Naive thymus-derived CD8-positive, alpha-beta T cell (primary cell): ENCODE data around the gene AHNAK. TPM values are rescaled to one million over a fixed set of nuclear protein-coding genes. Genes with fewer than 3 reads are reported as not detected.
"Not testable (repeated sequence)": the region's sequence is repeated elsewhere in the genome, so short reads cannot be mapped to it uniquely, and the experiment has no call there.

ENCODE experiments used
- ATAC-seq, 2 donors: fragments of 150-1000 bp; cut with Tn5 transposase in 1 of 2; sonication (Bioruptor Pico), chemical (Tn5 transposase) in 1 of 2; 1 replicate in 1 of 2; 2 replicates in 1 of 2; pipeline ENCODE4 v1.10.0; 2021; ENCODE audit warnings: mild to moderate bottlenecking in 2 of 2, moderate library complexity in 2 of 2
- POLR2A ChIA-PET: fragments of 350-600 bp; sonication (Branson Sonifier 250); formaldehyde crosslinking; loops from one replicate; lab custom pipeline; 2021; ENCODE audit warnings: antibody characterized with exemption; lab: Charles Lee
- DNase-seq, 10 donors: peaks; one replicate each; pipeline versions ENCODE4 v3.0.0 to v3.0.0-alpha.2; 2020 to 2022
- H3K27ac Mint-ChIP-seq, 10 donors: one replicate each; pipeline ENCODE4 v1.8.0; 2020 to 2022; ENCODE audit warnings: mild to moderate bottlenecking in 10 of 10, mixed read lengths in 10 of 10, moderate library complexity in 4 of 10, inconsistent platforms in 1 of 10
- H3K27me3 Mint-ChIP-seq, 5 donors: one replicate each; pipeline ENCODE4 v1.8.0; 2021 to 2022; ENCODE audit warnings: mixed read lengths in 5 of 5
- H3K36me3 Mint-ChIP-seq, 3 donors: one replicate each; pipeline ENCODE4 v1.8.0; 2020 to 2022; ENCODE audit warnings: mixed read lengths in 3 of 3, mild to moderate bottlenecking in 2 of 3, inconsistent platforms in 1 of 3
- H3K4me1 Mint-ChIP-seq, 4 donors: one replicate each; pipeline ENCODE4 v1.8.0; 2021 to 2022; ENCODE audit warnings: mixed read lengths in 4 of 4
- H3K4me3 Mint-ChIP-seq, 10 donors: one replicate each; pipeline ENCODE4 v1.8.0; 2020 to 2022; ENCODE audit warnings: mild to moderate bottlenecking in 10 of 10, mixed read lengths in 10 of 10, moderate library complexity in 6 of 10, inconsistent platforms in 1 of 10
- H3K9me3 Mint-ChIP-seq, 9 donors: one replicate each; pipeline ENCODE4 v1.8.0; 2020 to 2022; ENCODE audit warnings: mixed read lengths in 9 of 9, mild to moderate bottlenecking in 3 of 9, inconsistent platforms in 1 of 9, moderate library complexity in 1 of 9
- polyA plus RNA-seq, 3 donors: library from polyadenylated mRNA; unstranded; fragments of 300-500 nt; fragmentation: Illumina TruSeq; gene quantifications; one replicate each; pipeline ENCODE4 v1.2.3, GENCODE V29; 2021
- total RNA-seq, 8 experiments: library from RNA in 2 of 8; stranded (reverse) in 2 of 8; gene quantifications; one replicate each; pipeline ENCODE4 v1.2.3 and lab custom pipeline; 2021 to 2026

The AHNAK gene
- total and polyA plus RNA-seq, 5 experiments from 2014 or later: 7.7 to 231 (median 19.8) TPM

DNA sequence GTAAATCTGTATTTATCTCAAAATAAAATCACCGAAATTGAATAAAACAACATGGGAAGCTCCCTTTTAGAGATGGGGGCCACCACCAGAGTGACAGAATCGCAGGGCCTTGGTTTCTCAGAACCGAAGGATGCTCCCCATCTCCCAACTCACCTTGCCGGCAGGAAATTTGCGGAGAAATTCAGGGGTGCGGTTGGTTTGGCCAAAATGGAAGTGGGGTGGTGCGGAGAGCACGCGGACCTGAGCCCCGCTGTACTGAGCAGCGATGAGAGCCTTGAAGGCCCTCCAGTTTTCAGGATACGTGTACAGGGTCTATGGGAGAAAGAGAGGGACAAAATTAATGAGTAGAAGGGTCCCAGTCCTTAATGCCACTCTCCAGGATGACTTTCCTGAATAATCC lies 25.8 kb upstream of the AHNAK start:
- Mint-ChIP-seq H3K36me3 (peaks cover 0 to 70% (median 10%) of the 10 kb centered on the region in 3 donors), H3K27me3 (no peaks in the 10 kb centered on the region), H3K4me3 (peak overlapping the region; percentile 93 to 99 (median 97)), H3K9me3 (no peaks in the 10 kb centered on the region), H3K4me1 (peaks cover 41 to 61% (median 56%) of the 10 kb centered on the region in 4 donors), H3K27ac (peak overlapping the region; percentile 90 to 99 (median 98))
- POLR2A ChIA-PET: interaction anchor here (0.5 to 7.5 kb wide), 9 partner anchors 13 to 283 kb away, joined by 3 to 104 read pairs (median 6); partner anchors contain the start of genes HNRNPUL2, MTA2, TTC9C and TUT1
- DNase-seq (no peak), ATAC-seq (no peak)

DNA sequence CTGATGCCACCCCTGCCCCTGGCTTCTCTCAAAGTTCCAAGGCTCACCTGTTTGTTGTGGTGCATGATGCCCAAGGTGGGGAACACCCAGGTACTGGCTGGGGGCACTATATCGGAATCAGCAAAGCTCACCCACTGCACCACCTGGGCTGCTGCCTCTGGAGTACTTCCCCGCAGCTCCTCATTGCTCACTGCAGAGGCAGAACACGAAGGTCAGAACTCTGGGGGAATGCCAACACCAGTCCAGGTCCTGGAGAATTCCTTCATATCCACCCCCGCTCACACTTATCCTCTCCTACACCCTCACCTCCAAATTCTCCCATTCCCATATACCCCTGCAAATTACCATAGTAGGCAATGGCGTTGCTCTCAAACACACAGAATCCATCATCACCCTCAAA lies 24.9 kb upstream of the AHNAK start:
- not testable (repeated sequence) for DNase-seq, H3K9me3 Mint-ChIP-seq, H3K27me3 Mint-ChIP-seq, ATAC-seq
- Mint-ChIP-seq H3K36me3 (peaks cover under 1 to 73% (median 10%) of the 10 kb centered on the region in 3 donors), H3K4me3 (peak overlapping the region in 7 of 10 donors; percentile 27 to 99 (median 54)), H3K4me1 (peaks cover 44 to 70% (median 61%) of the 10 kb centered on the region in 4 donors), H3K27ac (peak overlapping the region in 9 of 10 donors; percentile 16 to 99 (median 87))
- POLR2A ChIA-PET: interaction anchor here (1.0 to 3.5 kb wide), 5 partner anchors 12 to 123 kb away, joined by 3 to 30 read pairs (median 3); partner anchors contain the start of gene TUT1

DNA sequence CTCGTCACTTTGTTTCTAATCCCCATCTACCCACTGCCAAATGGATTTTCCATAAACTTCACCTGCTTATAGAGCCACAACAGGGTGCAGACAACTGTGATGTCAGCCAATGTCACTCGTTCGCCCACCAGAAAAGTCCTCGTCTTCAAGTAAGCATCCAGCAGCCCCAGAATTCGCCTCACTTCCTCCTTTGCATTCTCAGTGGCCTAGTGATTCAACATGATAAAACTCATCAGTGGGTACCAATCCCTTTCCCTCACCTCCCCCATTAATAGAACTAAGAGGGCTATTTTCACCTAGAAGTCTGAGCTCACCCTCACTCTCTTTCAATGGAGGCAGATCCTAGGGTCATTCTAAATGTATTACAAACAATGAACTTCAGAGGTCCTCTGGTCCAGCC lies 24.3 kb upstream of the AHNAK start:
- peaks cover 5 to 75% (median 10%) of the 10 kb centered on the region in 3 donors for H3K36me3 Mint-ChIP-seq
- H3K9me3 Mint-ChIP-seq, ATAC-seq, DNase-seq, H3K27me3 Mint-ChIP-seq: not testable (repeated sequence)
- POLR2A ChIA-PET: interaction anchor here (1.0 to 3.5 kb wide), 5 partner anchors 11 to 124 kb away, joined by 3 to 30 read pairs (median 3); partner anchors contain the start of gene TUT1
- H3K4me3 Mint-ChIP-seq: peak overlapping the region in 8 of 10 donors; percentile 20 to 99 (median 36)
- H3K27ac Mint-ChIP-seq: peak overlapping the region; percentile 16 to 98 (median 81)
- peaks cover 48 to 74% (median 65%) of the 10 kb centered on the region in 4 donors for H3K4me1 Mint-ChIP-seq

DNA sequence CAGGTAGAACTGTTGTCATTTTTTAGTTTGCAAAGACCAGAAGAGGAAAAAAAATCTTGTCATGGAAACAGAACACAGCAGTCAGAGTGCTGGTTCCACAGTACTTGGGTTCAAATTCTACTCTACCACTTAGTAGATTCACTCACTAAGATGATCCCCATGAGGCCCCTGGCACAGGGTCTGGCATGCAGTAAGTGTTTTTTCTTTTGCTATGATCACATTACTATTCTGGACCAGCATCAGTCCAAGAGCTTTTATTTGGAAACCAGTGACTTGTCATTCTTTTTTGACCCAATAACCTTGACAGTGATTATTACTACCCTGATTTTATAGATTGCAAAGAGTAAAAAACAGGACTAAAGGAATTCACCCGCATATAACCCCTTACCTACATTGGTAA lies 23.0 kb upstream of the AHNAK start:
- H3K36me3 Mint-ChIP-seq: peaks cover 5 to 84% (median 15%) of the 10 kb centered on the region in 3 donors
- no peak for ATAC-seq
- H3K27ac Mint-ChIP-seq: peak overlapping the region in 5 of 10 donors; percentile 5 to 98 (median 37)
- DNase-seq: no peak
- H3K4me3 Mint-ChIP-seq: no peak overlapping the region
- no peaks in the 10 kb centered on the region for H3K27me3 Mint-ChIP-seq
- POLR2A ChIA-PET: interaction anchor here (0.6 to 2.3 kb wide), 7 partner anchors 8 to 48 kb away, joined by 3 to 10 read pairs (median 4); partner anchors contain the start of genes ROM1 and TUT1
- H3K9me3 Mint-ChIP-seq: no peaks in the 10 kb centered on the region
- H3K4me1 Mint-ChIP-seq: peaks cover 41 to 67% (median 59%) of the 10 kb centered on the region in 4 donors

DNA sequence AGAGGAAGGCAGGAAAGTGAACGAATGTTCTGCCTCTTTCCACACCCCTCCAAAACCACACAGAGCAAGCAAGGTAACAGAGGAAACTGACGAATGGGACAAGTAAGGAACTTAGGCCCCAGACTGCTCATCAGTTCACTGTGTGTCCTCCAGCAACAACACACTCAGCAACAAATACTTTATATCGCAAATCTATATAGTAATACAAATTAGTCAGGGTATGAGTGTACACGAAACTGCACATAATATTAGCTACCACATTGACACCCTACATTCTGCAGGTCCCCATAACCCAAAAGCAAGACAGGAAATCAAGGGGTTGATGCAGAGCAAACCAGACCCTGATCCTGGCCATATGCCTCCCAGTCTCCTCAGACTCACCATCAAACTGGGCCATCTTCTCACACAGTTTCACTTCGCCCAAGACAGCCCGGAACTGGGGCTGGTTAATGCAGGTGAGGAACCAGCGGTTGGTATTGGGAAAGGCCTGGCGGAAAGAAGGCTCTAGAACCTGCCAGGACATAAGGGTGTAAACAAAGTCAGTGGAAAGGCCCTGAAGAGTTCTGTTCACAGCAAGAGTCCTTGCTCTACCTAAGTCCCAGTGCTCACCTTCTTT lies 20.5 kb upstream of the AHNAK start:
- Mint-ChIP-seq H3K36me3 (peaks cover 5 to 92% (median 15%) of the 10 kb centered on the region in 3 donors), H3K4me1 (peaks cover 25 to 49% (median 45%) of the 10 kb centered on the region in 4 donors), H3K4me3 (no peak overlapping the region), H3K9me3 (no peaks in the 10 kb centered on the region), H3K27me3 (no peaks in the 10 kb centered on the region), H3K27ac (peak overlapping the region; percentile 31 to 79 (median 66))
- no peak for ATAC-seq
- POLR2A ChIA-PET: interaction anchor here (0.6 to 1.0 kb wide), 3 partner anchors 15 to 219 kb away, joined by 3 to 5 read pairs (median 5); no protein-coding TSS in a partner anchor
- DNase-seq: no peak

DNA sequence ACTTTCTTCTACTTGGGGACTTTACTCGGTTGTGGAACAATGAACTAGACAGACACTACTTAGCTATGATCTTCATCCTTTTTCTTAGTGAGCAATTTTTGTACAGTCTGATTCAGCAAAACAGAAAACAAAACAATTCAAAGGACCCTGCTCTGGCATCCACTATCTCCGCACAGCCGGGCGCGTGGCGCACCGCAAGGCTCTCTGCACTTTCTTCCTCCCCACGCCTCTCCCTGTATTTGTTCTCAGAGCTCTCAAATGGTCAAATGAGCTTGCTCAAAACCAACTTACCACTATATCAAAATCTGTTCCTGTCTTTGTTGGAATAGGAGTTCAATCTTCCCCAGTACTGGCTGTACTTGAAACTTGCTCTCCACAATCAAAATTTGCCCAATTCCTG lies 19.6 kb upstream of the AHNAK start:
- Mint-ChIP-seq H3K27ac (peak overlapping the region in 7 of 10 donors; percentile 25 to 72 (median 49)), H3K4me3 (peak overlapping the region in 1 of 10 donors; percentile 26), H3K27me3 (no peaks in the 10 kb centered on the region), H3K36me3 (peaks cover 5 to 92% (median 11%) of the 10 kb centered on the region in 3 donors), H3K9me3 (no peaks in the 10 kb centered on the region), H3K4me1 (peaks cover 22 to 46% (median 41%) of the 10 kb centered on the region in 4 donors)
- POLR2A ChIA-PET: no interaction called here
- ATAC-seq (no peak), DNase-seq (no peak)

DNA sequence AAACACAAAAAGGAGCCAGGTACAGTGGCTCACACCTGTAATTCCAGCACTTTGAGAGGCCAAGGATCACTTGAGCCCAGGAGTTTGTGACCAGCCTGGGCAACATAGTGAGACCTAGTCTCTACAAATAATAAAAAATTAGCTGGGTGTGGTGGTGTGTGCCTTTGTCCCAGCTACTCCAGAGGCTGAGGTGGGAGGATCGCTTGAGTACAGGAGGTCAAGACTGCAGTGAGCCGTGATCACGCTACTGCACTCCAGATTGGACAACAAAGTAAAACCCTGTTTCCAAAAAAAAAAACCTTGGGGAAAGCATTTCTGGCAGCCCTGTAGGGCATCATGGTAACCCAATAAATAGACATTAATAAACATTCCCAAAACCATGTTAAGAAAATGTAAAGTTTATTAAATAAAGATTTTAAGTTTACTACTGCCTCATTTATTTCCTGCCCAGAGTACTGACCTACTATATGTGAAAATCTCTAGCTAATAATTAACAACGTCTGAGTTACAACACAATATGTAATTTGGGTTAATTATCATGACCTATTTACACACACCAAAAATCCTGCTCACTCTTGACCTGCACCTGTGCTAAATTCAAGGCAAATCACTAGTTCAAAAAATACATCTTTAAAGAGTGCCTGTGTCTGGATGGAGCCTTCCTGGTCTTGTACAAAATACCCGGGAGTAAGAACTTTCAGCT lies 18.6 kb upstream of the AHNAK start:
- POLR2A ChIA-PET: interaction anchor here (0.6 to 0.9 kb wide), 2 partner anchors 13 to 1705 kb away, joined by 3 read pairs; no protein-coding TSS in a partner anchor
- ATAC-seq (no peak), DNase-seq (no peak)
- H3K9me3 Mint-ChIP-seq: no peaks in the 10 kb centered on the region
- H3K36me3 Mint-ChIP-seq: peaks cover 5 to 89% (median 5%) of the 10 kb centered on the region in 3 donors
- H3K4me1 Mint-ChIP-seq: peaks cover 20 to 46% (median 40%) of the 10 kb centered on the region in 4 donors
- peak overlapping the region in 8 of 10 donors; percentile 24 to 82 (median 43) for H3K27ac Mint-ChIP-seq
- no peaks in the 10 kb centered on the region for H3K27me3 Mint-ChIP-seq
- H3K4me3 Mint-ChIP-seq: no peak overlapping the region

DNA sequence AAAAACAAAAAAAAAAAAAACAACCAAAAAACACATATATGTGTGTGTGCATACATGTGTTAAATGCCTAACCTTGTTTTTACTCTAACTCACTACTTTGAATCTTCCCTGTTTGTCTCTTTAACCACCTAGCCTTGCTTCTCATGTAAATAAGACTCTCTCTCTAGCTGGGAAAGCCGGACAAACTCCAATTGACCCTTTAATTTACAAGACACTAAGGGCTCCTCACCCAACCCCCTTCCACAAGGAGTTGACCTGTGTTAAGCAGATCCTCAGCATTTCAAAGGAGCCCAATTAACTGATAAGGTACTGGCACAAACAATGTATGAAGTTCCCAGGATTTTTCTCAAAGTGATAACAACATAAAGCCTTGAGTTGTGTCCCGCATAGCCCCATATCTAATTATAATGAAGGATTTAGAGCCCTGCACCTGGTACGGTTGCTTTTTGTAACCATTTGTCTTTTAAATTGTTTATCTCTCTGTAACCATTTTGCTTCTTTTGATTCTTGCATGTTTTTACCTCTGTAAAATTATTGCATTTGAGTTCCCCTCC lies 15.1 kb upstream of the AHNAK start:
- Mint-ChIP-seq H3K36me3 (peaks cover 5 to 77% (median 16%) of the 10 kb centered on the region in 3 donors), H3K27ac (peak overlapping the region in 9 of 10 donors; percentile 25 to 83 (median 61)), H3K4me1 (peaks cover 23 to 59% (median 52%) of the 10 kb centered on the region in 4 donors)
- H3K27me3 Mint-ChIP-seq, DNase-seq, ATAC-seq, H3K4me3 Mint-ChIP-seq, H3K9me3 Mint-ChIP-seq: not testable (repeated sequence)
- POLR2A ChIA-PET: interaction anchor here (0.7 to 11.1 kb wide), 6 partner anchors 8 to 195 kb away, joined by 3 to 207 read pairs (median 6); partner anchors contain the start of gene AHNAK

DNA sequence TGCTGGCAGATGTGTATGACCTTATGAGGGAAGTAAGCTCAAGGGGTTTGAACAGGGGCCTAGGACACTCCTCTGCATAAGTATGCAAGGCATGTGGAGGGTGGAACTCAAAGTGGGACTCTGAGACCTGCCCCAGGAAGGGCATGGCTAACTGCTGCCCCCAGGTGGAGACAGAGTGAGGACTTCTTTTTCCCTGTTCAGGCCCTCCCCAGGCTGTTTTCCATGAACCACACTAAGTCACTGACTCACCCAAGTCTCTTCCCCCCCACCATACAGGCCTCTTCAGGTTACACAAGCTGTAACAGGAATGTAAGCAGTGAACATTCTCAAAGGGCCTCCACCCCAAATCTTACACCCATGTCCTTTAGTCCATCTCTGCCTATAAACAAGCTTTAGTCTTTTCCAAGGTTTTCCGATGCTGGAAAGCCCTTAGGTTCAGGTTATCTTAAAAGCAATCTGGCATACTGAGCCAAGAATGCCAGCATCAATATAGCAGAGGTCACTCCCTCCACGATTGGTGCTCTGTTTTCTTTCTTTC lies 14.0 kb upstream of the AHNAK start:
- no peaks in the 10 kb centered on the region for H3K27me3 Mint-ChIP-seq
- peak overlapping the region in 1 of 10 donors; percentile 29 for H3K4me3 Mint-ChIP-seq
- H3K9me3 Mint-ChIP-seq: no peaks in the 10 kb centered on the region
- ATAC-seq (peak; percentile 10 to 17), DNase-seq (peak; percentile 60 to 89 (median 70))
- H3K4me1 Mint-ChIP-seq: peaks cover 28 to 64% (median 54%) of the 10 kb centered on the region in 4 donors
- peaks cover 0 to 65% (median 13%) of the 10 kb centered on the region in 3 donors for H3K36me3 Mint-ChIP-seq
- peak overlapping the region; percentile 63 to 100 (median 76) for H3K27ac Mint-ChIP-seq
- POLR2A ChIA-PET: interaction anchor here (0.7 to 11.1 kb wide), 12 partner anchors 10 to 194 kb away, joined by 3 to 207 read pairs (median 4); partner anchors contain the start of genes AHNAK and EEF1G

DNA sequence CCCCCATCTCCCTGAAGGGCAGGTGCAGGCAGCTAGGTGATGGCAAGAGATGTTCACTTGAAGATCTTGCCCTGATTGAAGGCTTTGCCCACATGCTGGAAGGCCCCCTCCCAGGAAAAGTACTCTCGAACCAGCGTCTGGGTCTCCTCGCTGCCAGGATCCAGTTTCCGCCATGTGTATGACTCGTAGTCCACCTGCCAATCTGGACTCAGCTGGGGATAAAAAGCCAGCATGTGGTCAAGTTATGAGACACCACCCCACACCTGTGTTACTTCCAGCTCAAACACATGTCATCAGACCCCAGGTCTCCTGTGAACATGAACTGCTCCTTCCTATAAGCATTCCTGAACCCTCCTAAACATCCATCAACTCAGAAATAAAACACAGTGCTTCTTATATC lies 13.0 kb upstream of the AHNAK start:
- Mint-ChIP-seq H3K4me1 (peaks cover 29 to 74% (median 62%) of the 10 kb centered on the region in 4 donors), H3K27ac (peak overlapping the region; percentile 32 to 100 (median 83))

DNA sequence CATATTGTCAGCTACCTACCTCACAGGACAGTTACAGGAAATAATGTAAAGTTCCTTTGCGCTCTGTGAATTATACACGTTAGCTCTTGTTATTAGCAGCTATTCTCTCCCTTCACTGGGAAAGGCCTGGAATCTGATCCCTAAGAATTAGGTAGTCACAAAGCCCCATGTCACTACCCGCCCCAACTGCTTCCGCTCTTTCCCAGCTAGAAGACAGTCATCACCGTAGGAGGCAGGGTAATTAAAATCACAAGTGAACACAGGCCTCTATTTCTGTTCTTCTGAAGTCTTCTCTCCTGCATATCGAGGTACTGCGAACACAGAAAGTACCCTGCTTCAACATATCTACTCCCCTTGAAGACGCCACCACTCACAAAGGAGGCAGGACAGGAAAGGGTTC lies 12.6 kb upstream of the AHNAK start:
- Mint-ChIP-seq H3K4me1 (peaks cover 32 to 78% (median 66%) of the 10 kb centered on the region in 4 donors), H3K4me3 (peak overlapping the region in 5 of 10 donors; percentile 4 to 30 (median 25)), H3K36me3 (peaks cover 0 to 52% (median 11%) of the 10 kb centered on the region in 3 donors), H3K27ac (peak overlapping the region; percentile 63 to 100 (median 86)), H3K9me3 (no peaks in the 10 kb centered on the region), H3K27me3 (no peaks in the 10 kb centered on the region)
- POLR2A ChIA-PET: interaction anchor here (0.6 to 11.1 kb wide), 11 partner anchors 8 to 149 kb away, joined by 3 to 207 read pairs (median 5); partner anchors contain the start of genes AHNAK, C11orf98, CSKMT and EEF1G
- DNase-seq: no peak
- ATAC-seq: no peak

More for the DNA sequence above, 13.0 kb upstream of the AHNAK start:
- H3K36me3 Mint-ChIP-seq: peaks cover 0 to 56% (median 11%) of the 10 kb centered on the region in 3 donors
- not testable (repeated sequence) for ATAC-seq, H3K27me3 Mint-ChIP-seq, H3K9me3 Mint-ChIP-seq, DNase-seq
- peak overlapping the region in 1 of 10 donors; percentile 26 for H3K4me3 Mint-ChIP-seq
- POLR2A ChIA-PET: interaction anchor here (0.7 to 11.1 kb wide), 9 partner anchors 9 to 135 kb away, joined by 3 to 207 read pairs (median 6); partner anchors contain the start of genes AHNAK and EEF1G
